ENCODE results near the gene ANKRD39. TPM values are rescaled to one million over a fixed set of nuclear protein-coding genes. Genes with fewer than 3 reads are reported as not detected.

Gene ANKRD39
- total and polyA plus RNA-seq, 2 of the 8 experiments (the other 6 are each of a cell fraction or from before 2014, with no cell fraction given), result 18.5 to 21.3 TPM

GRCh38 chr2:96867756-96868554 is 10.1 kb upstream of the ANKRD39 start:
- no peak for FAIRE-seq
- Histone ChIP-seq H3K23me2 (ENCODE audit: low read depth, low read length) (peaks cover 14% of the 10 kb centered on the region), H2AFZ (ENCODE audit: low read length) (no peak overlapping the region), H3K4me1 (replicated peaks in 1 of 4; ENCODE audit: control insufficient read depth in 3 of 4, insufficient read depth in 4 of 4, low read length in 3 of 4) (peaks cover 5 to 23% (median 15%) of the 10 kb centered on the region in 4 experiments), H3K9me3 (ENCODE audit: insufficient read depth in 2 of 2, low read depth in 1 of 2, low read length in 1 of 2) (no peaks in the 10 kb centered on the region), H4K91ac (replicated peaks; ENCODE audit: insufficient read length, low read length) (peak overlapping the region; percentile 52), H3K23ac (ENCODE audit: insufficient read length) (no peak overlapping the region), H3K9ac (replicated peaks in 1 of 4; ENCODE audit: extremely low read depth in 1 of 4, low read depth in 3 of 4, low read length in 3 of 4) (peak overlapping the region; percentile 78 to 89 (median 86)), H3K79me2 (ENCODE audit: control insufficient read depth in 1 of 2, insufficient read depth in 2 of 2, low read length in 2 of 2) (peaks cover 4 to 36% of the 10 kb centered on the region in 2 experiments), H3K4me2 (ENCODE audit: insufficient read depth in 1 of 2, low read depth in 2 of 2, low read length in 2 of 2) (peak overlapping the region; percentile 91 to 94), H3K79me1 (ENCODE audit: low read depth, low read length) (peaks cover 16% of the 10 kb centered on the region), H4K8ac (ENCODE audit: extremely low read depth, insufficient read depth, low read length) (peak overlapping the region; percentile 97; the same call in 1 of the 2 replicates), H3K14ac (ENCODE audit: insufficient read length) (no peak overlapping the region), H3K27me3 (replicated peaks in 1 of 4; ENCODE audit: control insufficient read depth in 3 of 4, extremely low read depth in 1 of 4, insufficient read depth in 3 of 4, low read length in 3 of 4) (peaks cover 0 to 3% (median 0%) of the 10 kb centered on the region in 4 experiments; a peak in 2 of 7 replicates), H3K4me3 (ENCODE audit: extremely low read depth in 1 of 4, insufficient read depth in 2 of 4, low read depth in 3 of 4, low read length in 4 of 4) (peak overlapping the region; percentile 76 to 86 (median 80)), H2BK15ac (ENCODE audit: low read length) (no peak overlapping the region), H2AK5ac (ENCODE audit: low read depth, low read length) (peak overlapping the region; percentile 26; the same call in 1 of the 2 replicates), H2BK20ac (ENCODE audit: low read length) (no peak overlapping the region; the same call in 1 of the 2 replicates), H3K18ac (ENCODE audit: extremely low read depth, low read length) (peak overlapping the region; percentile 71), H4K5ac (ENCODE audit: insufficient read length, low read depth, low read length) (peak overlapping the region; percentile 73), H3K27ac (ENCODE audit: low read depth, low read length) (peak overlapping the region; percentile 91), H4K20me1 (replicated peaks in 1 of 2; ENCODE audit: control insufficient read depth in 1 of 2, insufficient read depth in 2 of 2, low read length in 2 of 2) (peaks cover 6 to 21% of the 10 kb centered on the region in 2 experiments), H2BK12ac (ENCODE audit: low read depth, low read length) (0 out of 2 replicates have a peak overlapping the region, but pooled peaks have one; percentile 27), H2BK120ac (replicated peaks; ENCODE audit: low read depth, low read length) (no peak overlapping the region), H3K56ac (replicated peaks; ENCODE audit: insufficient read length, low read depth, low read length) (peak overlapping the region; percentile 95), H3K36me3 (ENCODE audit: control insufficient read depth in 2 of 4, insufficient read depth in 4 of 4, low read length in 3 of 4) (peaks cover 30 to 46% (median 37%) of the 10 kb centered on the region in 4 experiments), H3K4ac (replicated peaks; ENCODE audit: insufficient read length, low read depth, low read length) (peak overlapping the region; percentile 99), H2BK5ac (ENCODE audit: low read depth, low read length) (peak overlapping the region; percentile 85)
- POLR2A ChIA-PET (ENCODE audit: partially characterized antibody), result interaction anchor here (0.8 to 4.2 kb wide), 30 partner anchors 10 to 122 kb away, joined by 3 to 49 read pairs (median 4); partner anchors contain the start of gene ANKRD39
- TF ChIP-seq BRCA1 (IDR thresholded peaks at IDR 0.05; ENCODE audit: low read depth, low read length), result no peak
- 0 out of 2 replicates have a peak, but pooled peaks have one; percentile 21 for TF ChIP-seq PHF8 (conservative IDR thresholded peaks at IDR 0.05; ENCODE audit: low read depth, low read length)
- TF ChIP-seq POLR2AphosphoS5 (IDR thresholded peaks at IDR 0.05; ENCODE audit: low read depth, low read length), result 0 out of 2 replicates have a peak, but pooled peaks have one; percentile 7
- DNase-seq (ENCODE audit: low read depth in 1 of 2, low spot score in 2 of 2), result no peak
- CTCF ChIA-PET (ENCODE audit: partially characterized antibody), result interaction anchor here (0.5 to 6.1 kb wide), 20 partner anchors 8 to 247 kb away, joined by 3 to 47 read pairs (median 4); partner anchors contain the start of gene ANKRD39
- 32% methylated on average over 20 of the region's 27 CpGs; no CpG with 5 or more reads in 1 of the 2 experiments for WGBS, 2 experiments (ENCODE audit: extremely low coverage in 1 of 2, insufficient coverage in 1 of 2, insufficient read length in 1 of 2, insufficient replicate concordance in 2 of 2, low coverage in 1 of 2, low lambda C conversion rate in 2 of 2, missing lambda C conversion rate in 1 of 2)

All from H1 (cell line).